Measurements from ENCODE around the gene FRMPD1.

DNA sequence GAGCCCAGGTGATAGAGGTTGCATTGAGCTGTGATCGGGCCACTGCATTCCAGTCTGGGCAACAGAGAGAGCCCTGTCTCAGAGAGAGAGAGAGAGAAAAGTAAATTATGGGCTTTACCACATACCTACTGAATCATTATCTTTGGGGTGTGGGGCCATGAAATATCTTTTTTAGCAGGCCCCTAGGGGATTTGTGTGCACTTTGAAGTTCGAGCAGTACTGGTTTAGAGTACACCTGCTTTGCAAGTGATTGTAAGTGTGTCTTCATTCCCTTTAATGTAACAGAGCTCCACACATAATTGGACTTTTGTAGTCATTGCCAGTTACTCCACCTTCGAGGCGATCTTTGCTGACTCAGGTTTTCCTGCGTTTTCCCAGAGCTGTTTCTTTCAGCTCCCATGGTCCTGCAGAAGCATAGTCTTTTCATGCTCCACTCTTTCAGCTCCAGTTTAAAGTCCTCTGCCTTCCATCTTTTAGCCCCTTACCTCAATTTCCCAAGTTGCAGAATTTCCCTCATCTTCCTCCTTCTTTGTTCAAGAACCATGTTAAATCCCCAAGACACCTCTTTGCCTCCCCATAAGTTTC, 24.0 kb upstream of the FRMPD1 start:
- no peak for TF ChIP-seq SPI1 (IDR thresholded peaks at IDR 0.05; ENCODE audit: low read depth, low read length)
- no peak for TF ChIP-seq POLR2A (IDR thresholded peaks at IDR 0.05; ENCODE audit: low read depth, low read length)
- TF ChIP-seq POLR2AphosphoS5 (IDR thresholded peaks at IDR 0.05; ENCODE audit: low read depth, low read length), result no peak
